ENCODE measurements around the gene COL4A2.

GRCh38 chr13:110422913-110423688 lies 116.0 kb downstream of the COL4A2 start:
- TF ChIP-seq EZH2phosphoT487 (IDR thresholded peaks at IDR 0.05; ENCODE audit: borderline replicate concordance): no peak
- no peak for TF ChIP-seq CTCF (IDR thresholded peaks at IDR 0.05 in 2 of 3, conservative IDR thresholded peaks at IDR 0.05 in 1 of 3; ENCODE audit: borderline replicate concordance in 1 of 3, insufficient read depth in 1 of 3, low read depth in 2 of 3, low read length in 2 of 3)
- no peak for TF ChIP-seq SP1 (IDR thresholded peaks at IDR 0.05; ENCODE audit: low read depth)
- no peak for TF ChIP-seq POLR2A (IDR thresholded peaks at IDR 0.05; ENCODE audit: borderline replicate concordance, extremely low read depth, insufficient read depth, insufficient read length)
- no peak for TF ChIP-seq ZBTB33 (IDR thresholded peaks at IDR 0.05; ENCODE audit: extremely low read depth, insufficient replicate concordance, low read length)
- TF ChIP-seq RAD21 (IDR thresholded peaks at IDR 0.05; ENCODE audit: low read depth): no peak
- no peak for TF ChIP-seq EZH2 (IDR thresholded peaks at IDR 0.05)
- TF ChIP-seq POLR2AphosphoS5 (IDR thresholded peaks at IDR 0.05; ENCODE audit: low read depth, low read length): no peak
